RPMI7951 (cell line): ENCODE results near the gene FOXM1. TPM values are rescaled to one million over a fixed set of nuclear protein-coding genes. Genes with fewer than 3 reads are reported as not detected.

Experiments
- total RNA-seq: library from RNA; depleted of rRNA; stranded (reverse); fragments of >200 nt; shearing (Covaris generic); gene quantifications from 2 replicates; pipeline ENCODE4 v1.2.3, GENCODE V29; 2014; rRNA removed

Gene FOXM1
- total RNA-seq, 1 experiment from 2014 or later: 58.3 TPM

Other genes with a start within 250 kb of the FOXM1 start
- gene FKBP4, start 82.2 kb downstream of the FOXM1 start, total RNA-seq: 38.9 and 40.6 TPM in 2 replicates
- gene ITFG2, start 64.5 kb downstream of the FOXM1 start, total RNA-seq: 9.3 and 13.9 TPM in 2 replicates
- gene NRIP2, start 42.1 kb downstream of the FOXM1 start, total RNA-seq: not detected in 2 replicates
- gene TEX52, start 20.1 kb downstream of the FOXM1 start, total RNA-seq: not detected in 2 replicates
- 41.7 and 44.6 TPM in 2 replicates for gene RHNO1, start within 50 bp of the FOXM1 start, total RNA-seq
- 34.2 and 42.8 TPM in 2 replicates for gene TULP3, start 13.7 kb upstream of the FOXM1 start, total RNA-seq
- 10.9 and 11.3 TPM in 2 replicates for gene TEAD4, start 82.2 kb upstream of the FOXM1 start, total RNA-seq
- 37.6 and 42.0 TPM in 2 replicates for gene TSPAN9, start 200.2 kb upstream of the FOXM1 start, total RNA-seq